NOMO-1 treated with DMSO at 0.1 percent for 48 hours (cell line): Measurements from ENCODE around the gene STARD3NL.

Experiments
- DNase-seq: peaks from one replicate; lab custom pipeline; 2025; ENCODE audit not compliant: unreplicated experiment; lab: John Stamatoyannopoulos, UW

The STARD3NL gene

GRCh38 chr7:38182450-38182849 is 4.4 kb downstream of the STARD3NL start:
- no peak for DNase-seq

GRCh38 chr7:38185395-38186307 is 7.6 kb downstream of the STARD3NL start:
- DNase-seq, result no peak

- peak; percentile 28 for DNase-seq
Observed at GRCh38 chr7:38186593-38187314, 8.7 kb downstream of the STARD3NL start.

DNA sequence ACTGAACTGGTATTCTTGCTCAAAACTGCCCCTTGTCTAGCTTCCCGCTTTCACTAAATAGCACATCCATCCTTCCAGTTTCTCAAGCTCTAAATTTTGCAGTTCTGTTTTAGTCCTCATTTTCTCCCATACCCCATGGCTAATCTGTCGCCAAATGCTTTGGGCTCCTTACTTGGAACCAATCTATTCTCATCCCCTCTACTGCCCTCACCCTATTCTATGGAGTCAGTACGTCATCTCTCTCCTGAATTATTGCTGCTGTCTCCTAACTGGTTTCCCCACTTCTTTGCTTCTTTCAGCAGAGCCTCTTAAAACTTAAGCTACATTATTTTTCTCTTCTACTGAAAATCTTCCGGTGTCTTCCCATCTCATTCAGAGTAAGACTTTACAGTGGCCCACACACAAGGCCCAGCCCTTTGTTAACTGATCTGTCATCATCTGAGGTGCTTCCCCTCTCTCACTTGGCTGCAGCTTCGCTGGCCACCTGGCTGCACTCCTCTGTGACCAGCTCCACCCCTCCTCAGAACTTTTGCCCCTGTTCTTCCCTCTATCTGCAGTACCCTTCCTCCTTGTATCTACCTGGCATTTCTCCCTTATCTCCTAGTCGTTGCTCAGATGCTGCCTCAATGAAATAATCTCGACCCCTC is 9.9 kb downstream of the STARD3NL start:
- DNase-seq, result no peak

- DNase-seq, result no peak
Observed at GRCh38 chr7:38189231-38189938, 11.3 kb downstream of the STARD3NL start.

- no peak for DNase-seq
Observed at GRCh38 chr7:38190011-38190410, 12.0 kb downstream of the STARD3NL start.

DNA sequence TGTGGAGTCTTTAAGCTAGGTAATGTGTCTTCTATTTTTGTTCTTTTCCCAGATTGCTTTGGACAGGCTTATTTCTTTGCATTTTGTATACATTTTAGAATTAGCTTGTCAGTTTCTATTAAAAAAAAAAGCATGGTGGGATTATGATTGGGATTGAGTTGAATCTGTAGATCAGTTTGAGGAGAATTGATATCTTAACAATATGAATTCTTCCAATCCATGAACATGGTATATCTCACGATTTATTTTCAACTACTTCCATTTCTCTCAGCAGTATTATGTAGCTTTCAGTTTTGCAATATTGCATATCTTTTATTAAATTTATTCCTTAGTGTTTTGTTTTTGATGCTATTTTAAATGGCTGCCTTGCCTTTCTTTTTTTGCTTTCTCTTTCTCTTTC is 13.7 kb downstream of the STARD3NL start:
- no peak for DNase-seq

- no peak for DNase-seq
Observed at GRCh38 chr7:38192327-38192726, 14.3 kb downstream of the STARD3NL start.

GRCh38 chr7:38195804-38196595 is 18.0 kb downstream of the STARD3NL start:
- no peak for DNase-seq

GRCh38 chr7:38198366-38198765 is 20.3 kb downstream of the STARD3NL start:
- no peak for DNase-seq

GRCh38 chr7:38199154-38199553 is 21.1 kb downstream of the STARD3NL start:
- DNase-seq, result no peak

- no peak for DNase-seq
Observed at GRCh38 chr7:38199782-38200181, 21.7 kb downstream of the STARD3NL start.

DNA sequence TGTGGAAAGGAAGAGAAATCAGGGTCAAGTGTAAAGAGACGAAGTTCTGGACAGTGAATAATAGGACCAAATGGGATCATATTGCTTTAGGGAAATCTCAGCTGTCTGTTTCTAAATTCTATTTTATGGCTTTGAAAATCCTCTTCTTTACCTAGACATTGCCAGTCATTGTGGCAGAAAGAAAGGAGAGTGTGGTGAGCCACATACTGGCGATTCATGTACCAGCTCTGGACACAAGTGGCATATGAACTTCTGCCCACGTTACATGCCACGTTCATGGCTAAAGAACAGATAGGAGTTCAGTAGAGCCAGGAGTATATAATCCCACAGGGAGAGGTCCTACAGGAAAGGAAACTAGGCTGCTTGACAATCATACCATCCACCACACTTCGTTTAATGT is 28.0 kb downstream of the STARD3NL start:
- no peak for DNase-seq

GRCh38 chr7:38207843-38208242 is 29.8 kb downstream of the STARD3NL start:
- DNase-seq, result no peak

- no peak for DNase-seq
Observed at GRCh38 chr7:38211486-38211885, 33.4 kb downstream of the STARD3NL start.

DNA sequence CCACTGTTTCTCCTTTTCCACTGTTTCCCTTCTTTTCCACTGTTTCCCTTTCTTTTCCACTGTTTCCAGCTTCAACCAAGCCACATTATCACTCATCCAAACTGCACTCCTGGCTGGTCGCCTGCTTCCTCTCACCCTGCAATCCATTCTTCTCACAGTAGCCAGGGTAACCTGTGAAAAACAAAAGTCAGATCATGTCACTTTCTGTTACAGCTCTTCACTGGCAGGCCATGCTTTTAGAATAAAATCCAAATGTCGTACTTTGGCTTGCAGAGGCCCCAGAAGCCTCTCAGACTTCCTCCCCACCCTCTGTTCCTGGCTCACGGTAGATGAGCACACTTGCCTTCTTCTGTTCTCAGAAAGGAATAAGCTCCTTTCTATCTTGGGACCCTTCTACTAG is 33.9 kb downstream of the STARD3NL start:
- no peak for DNase-seq

DNA sequence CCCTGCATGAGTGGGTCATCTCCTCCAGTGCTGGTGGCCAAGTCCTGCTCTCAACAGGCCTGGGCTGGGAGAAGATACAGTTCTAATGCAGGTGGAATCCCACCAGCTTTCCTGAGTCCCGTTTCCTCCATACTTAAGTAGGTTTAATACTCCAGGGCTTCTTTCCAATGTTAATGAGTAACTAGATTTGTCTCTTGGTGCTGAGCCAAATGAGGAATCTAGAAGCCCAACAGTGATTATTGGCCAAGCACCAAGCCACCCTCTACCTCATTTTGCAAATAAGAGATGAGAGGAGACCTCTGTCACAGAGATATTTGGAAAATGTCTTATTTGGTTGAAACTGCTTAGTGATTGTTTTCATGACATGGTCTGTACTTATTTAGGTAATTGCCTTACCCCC is 37.1 kb downstream of the STARD3NL start:
- no peak for DNase-seq

GRCh38 chr7:38215735-38216670 is 38.0 kb downstream of the STARD3NL start:
- peak; percentile 81 for DNase-seq

- DNase-seq, result no peak
Observed at GRCh38 chr7:38217672-38218071, 39.6 kb downstream of the STARD3NL start.
